ENCODE results near the gene SHD. TPM values are rescaled to one million over a fixed set of nuclear protein-coding genes. Genes with fewer than 3 reads are reported as not detected.

The SHD gene
- total and polyA plus RNA-seq, 9 of the 15 experiments (the other 6 are each of a cell fraction or from before 2014, with no cell fraction given) = 0.05 to 0.62 (median 0.15) TPM; not detected in 5

DNA sequence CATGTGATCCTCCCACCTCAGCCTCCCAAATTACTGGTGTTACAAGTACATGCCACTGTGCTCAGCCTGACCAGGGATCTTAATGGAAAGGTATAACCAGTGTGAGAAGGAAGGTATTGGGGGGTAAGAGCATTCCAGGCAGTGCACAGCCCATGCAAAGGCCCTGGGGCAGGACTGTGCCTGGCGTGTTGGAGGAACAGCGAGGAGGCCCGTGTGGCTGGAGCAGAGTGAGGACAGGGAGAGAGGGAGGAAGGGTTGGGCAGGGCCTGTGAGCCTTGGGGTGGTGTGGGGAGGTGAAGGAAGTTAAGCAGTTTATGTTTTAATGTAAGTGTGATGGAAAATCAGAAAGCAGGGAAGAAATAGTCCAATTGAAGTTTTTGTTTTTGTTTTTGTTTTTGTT is 21.5 kb downstream of the SHD start (continued):
- no peak for TF ChIP-seq HCFC1 (IDR thresholded peaks at IDR 0.05; ENCODE audit: low read depth, low read length)
- no peak for TF ChIP-seq ZNF449 (CRISPR knock-in tag; IDR thresholded peaks at IDR 0.05)
- peak; percentile 90 for TF ChIP-seq SMARCA5 (IDR thresholded peaks at IDR 0.05)
- TF ChIP-seq, protein P1, sequence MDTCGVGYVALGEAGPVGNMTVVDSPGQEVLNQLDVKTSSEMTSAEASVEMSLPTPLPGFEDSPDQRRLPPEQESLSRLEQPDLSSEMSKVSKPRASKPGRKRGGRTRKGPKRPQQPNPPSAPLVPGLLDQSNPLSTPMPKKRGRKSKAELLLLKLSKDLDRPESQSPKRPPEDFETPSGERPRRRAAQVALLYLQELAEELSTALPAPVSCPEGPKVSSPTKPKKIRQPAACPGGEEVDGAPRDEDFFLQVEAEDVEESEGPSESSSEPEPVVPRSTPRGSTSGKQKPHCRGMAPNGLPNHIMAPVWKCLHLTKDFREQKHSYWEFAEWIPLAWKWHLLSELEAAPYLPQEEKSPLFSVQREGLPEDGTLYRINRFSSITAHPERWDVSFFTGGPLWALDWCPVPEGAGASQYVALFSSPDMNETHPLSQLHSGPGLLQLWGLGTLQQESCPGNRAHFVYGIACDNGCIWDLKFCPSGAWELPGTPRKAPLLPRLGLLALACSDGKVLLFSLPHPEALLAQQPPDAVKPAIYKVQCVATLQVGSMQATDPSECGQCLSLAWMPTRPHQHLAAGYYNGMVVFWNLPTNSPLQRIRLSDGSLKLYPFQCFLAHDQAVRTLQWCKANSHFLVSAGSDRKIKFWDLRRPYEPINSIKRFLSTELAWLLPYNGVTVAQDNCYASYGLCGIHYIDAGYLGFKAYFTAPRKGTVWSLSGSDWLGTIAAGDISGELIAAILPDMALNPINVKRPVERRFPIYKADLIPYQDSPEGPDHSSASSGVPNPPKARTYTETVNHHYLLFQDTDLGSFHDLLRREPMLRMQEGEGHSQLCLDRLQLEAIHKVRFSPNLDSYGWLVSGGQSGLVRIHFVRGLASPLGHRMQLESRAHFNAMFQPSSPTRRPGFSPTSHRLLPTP (IDR thresholded peaks at IDR 0.05; ENCODE audit: borderline replicate concordance, extremely low read depth, insufficient read length) = no peak
- TF ChIP-seq CC2D1A (IDR thresholded peaks at IDR 0.05) = no peak
- no peak for TF ChIP-seq NFIC (IDR thresholded peaks at IDR 0.05)
- no peak for TF ChIP-seq ZNF347 (CRISPR knock-in tag; IDR thresholded peaks at IDR 0.05; ENCODE audit: low read depth)
- no peak for TF ChIP-seq MED1 (CRISPR knock-in tag; IDR thresholded peaks at IDR 0.05; ENCODE audit: borderline replicate concordance)
- TF ChIP-seq SREBF2 (CRISPR knock-in tag; IDR thresholded peaks at IDR 0.05) = no peak
- TF ChIP-seq YY1 (IDR thresholded peaks at IDR 0.05; ENCODE audit: borderline replicate concordance in 1 of 3, control insufficient read depth in 1 of 3, extremely low read depth in 1 of 3, insufficient read depth in 3 of 3, insufficient read length in 1 of 3, insufficient replicate concordance in 2 of 3, low read depth in 1 of 3, low read length in 2 of 3) = no peak
- no peak for TF ChIP-seq EP400 (IDR thresholded peaks at IDR 0.05)
- no peak for TF ChIP-seq ZNF77 (CRISPR knock-in tag; IDR thresholded peaks at IDR 0.05)
- no peak for TF ChIP-seq THRA (IDR thresholded peaks at IDR 0.05)
- TF ChIP-seq, protein P2, sequence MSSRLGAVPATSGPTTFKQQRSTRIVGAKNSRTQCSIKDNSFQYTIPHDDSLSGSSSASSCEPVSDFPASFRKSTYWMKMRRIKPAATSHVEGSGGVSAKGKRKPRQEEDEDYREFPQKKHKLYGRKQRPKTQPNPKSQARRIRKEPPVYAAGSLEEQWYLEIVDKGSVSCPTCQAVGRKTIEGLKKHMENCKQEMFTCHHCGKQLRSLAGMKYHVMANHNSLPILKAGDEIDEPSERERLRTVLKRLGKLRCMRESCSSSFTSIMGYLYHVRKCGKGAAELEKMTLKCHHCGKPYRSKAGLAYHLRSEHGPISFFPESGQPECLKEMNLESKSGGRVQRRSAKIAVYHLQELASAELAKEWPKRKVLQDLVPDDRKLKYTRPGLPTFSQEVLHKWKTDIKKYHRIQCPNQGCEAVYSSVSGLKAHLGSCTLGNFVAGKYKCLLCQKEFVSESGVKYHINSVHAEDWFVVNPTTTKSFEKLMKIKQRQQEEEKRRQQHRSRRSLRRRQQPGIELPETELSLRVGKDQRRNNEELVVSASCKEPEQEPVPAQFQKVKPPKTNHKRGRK (tag; IDR thresholded peaks at IDR 0.05) = no peak
- no peak for TF ChIP-seq NCOA6 (IDR thresholded peaks at IDR 0.05)
- no peak for TF ChIP-seq ZNF311 (CRISPR knock-in tag; IDR thresholded peaks at IDR 0.05)
